GM21786 (cell line): ENCODE data around the gene HDGFL1.

Experiments
- ATAC-seq: cut with Tn5 transposase; IDR thresholded peaks from one replicate; pipeline ENCODE4 v1.9.1; 2021; ENCODE audit not compliant: unreplicated experiment

The HDGFL1 gene

GRCh38 chr6:22589118-22589517 is 19.8 kb downstream of the HDGFL1 start:
- no peak for ATAC-seq

GRCh38 chr6:22590423-22590822 is 21.1 kb downstream of the HDGFL1 start:
- ATAC-seq: no peak

GRCh38 chr6:22593895-22594294 is 24.5 kb downstream of the HDGFL1 start:
- no peak for ATAC-seq

GRCh38 chr6:22596011-22596410 is 26.6 kb downstream of the HDGFL1 start:
- ATAC-seq: no peak

- no peak for ATAC-seq
These were observed 29.0 kb downstream of the HDGFL1 start for GRCh38 chr6:22598339-22598738.

GRCh38 chr6:22600059-22600458 is 30.7 kb downstream of the HDGFL1 start:
- no peak for ATAC-seq

GRCh38 chr6:22601984-22602383 is 32.6 kb downstream of the HDGFL1 start:
- ATAC-seq: no peak

- ATAC-seq: no peak
These were observed 36.4 kb downstream of the HDGFL1 start for GRCh38 chr6:22605736-22606135.

GRCh38 chr6:22610127-22610526 is 40.8 kb downstream of the HDGFL1 start:
- no peak for ATAC-seq

- ATAC-seq: no peak
These were observed 42.9 kb downstream of the HDGFL1 start for GRCh38 chr6:22612236-22612635.

- ATAC-seq: no peak
These were observed 43.7 kb downstream of the HDGFL1 start for GRCh38 chr6:22613051-22613450.

GRCh38 chr6:22613695-22614094 is 44.3 kb downstream of the HDGFL1 start:
- ATAC-seq: no peak

GRCh38 chr6:22614547-22614946 is 45.2 kb downstream of the HDGFL1 start:
- ATAC-seq: no peak

GRCh38 chr6:22621028-22621427 is 51.7 kb downstream of the HDGFL1 start:
- no peak for ATAC-seq
